ENCODE results near the gene CHRNE. TPM values are rescaled to one million over a fixed set of nuclear protein-coding genes. Genes with fewer than 3 reads are reported as not detected.

The CHRNE gene
- total and polyA plus RNA-seq, 2 donors (not counting 1 experiment from before 2014, with no cell fraction given) = 0.19 to 0.66 TPM

DNA sequence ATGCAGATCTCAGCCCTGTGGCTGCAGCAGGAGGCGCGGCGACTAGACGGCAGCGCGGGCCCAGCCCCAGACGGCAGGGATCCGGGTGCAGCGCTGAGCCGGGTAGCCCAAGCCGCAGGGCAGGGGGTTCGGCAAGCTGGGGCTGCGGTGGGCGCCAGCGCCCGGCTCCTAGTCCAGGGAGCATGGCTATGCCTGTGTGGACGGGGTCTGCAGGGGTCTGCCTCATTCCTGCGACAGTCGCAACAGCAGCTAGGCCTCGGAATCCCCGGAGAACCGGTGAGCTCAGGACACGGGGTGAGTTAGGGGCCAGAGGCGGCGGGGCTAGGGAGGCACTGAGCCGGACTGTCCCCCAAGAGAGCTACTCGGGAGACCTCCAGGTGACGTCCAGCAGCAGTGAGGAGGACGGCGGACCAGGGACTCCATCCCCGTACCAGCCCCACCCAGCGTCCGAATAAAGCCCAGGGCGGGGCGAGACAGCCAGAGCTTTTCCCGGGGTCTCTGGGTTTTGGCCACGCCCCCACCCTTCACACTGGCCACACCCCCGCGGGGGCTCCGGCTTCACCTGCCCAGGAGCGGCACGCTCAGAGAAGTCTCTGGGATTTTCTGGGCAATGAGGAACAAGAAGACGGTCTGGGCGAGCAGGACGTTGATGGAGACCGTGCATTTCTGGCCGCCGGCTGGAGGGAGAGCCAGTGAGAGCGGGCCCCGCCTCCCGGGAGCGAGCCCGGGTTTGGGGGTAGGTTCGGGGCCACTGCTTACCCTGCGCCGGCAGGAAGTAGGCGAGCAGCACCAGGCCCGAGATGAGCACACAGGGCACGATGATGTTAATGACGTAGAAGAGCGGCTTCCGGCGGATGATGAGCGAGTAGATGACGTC lies 2.4 kb downstream of the CHRNE start:
- Histone ChIP-seq H3K4me2 (ENCODE audit: extremely low read depth, insufficient read depth, low read length) (no peak overlapping the region), H3K27ac (ENCODE audit: insufficient read depth, low read length) (no peak overlapping the region), H3K9ac (ENCODE audit: insufficient read depth, low read length) (no peak overlapping the region), H3K4me1 (ENCODE audit: control insufficient read depth, extremely low read depth, insufficient read depth, low read length) (peaks cover 4% of the 10 kb centered on the region), H3K4me3 (replicated peaks in 1 of 4; ENCODE audit: control extremely low read depth in 1 of 4, insufficient read depth in 1 of 4, low read depth in 3 of 4, low read length in 4 of 4) (no peak overlapping the region), H3K36me3 (ENCODE audit: control insufficient read depth, insufficient read depth, low read length) (peaks cover 11% of the 10 kb centered on the region), H3K27me3 (ENCODE audit: control insufficient read depth, insufficient read depth, low read length) (no peaks in the 10 kb centered on the region), H3K9me3 (ENCODE audit: control insufficient read depth, insufficient read depth, low read depth, low read length) (no peaks in the 10 kb centered on the region), H3K79me2 (ENCODE audit: control insufficient read depth, insufficient read depth, low read length) (no peaks in the 10 kb centered on the region), H2AFZ (ENCODE audit: low read length) (no peak overlapping the region), H4K20me1 (ENCODE audit: control insufficient read depth, extremely low read depth, insufficient read depth, low read length) (no peaks in the 10 kb centered on the region)
- TF ChIP-seq, protein P1, sequence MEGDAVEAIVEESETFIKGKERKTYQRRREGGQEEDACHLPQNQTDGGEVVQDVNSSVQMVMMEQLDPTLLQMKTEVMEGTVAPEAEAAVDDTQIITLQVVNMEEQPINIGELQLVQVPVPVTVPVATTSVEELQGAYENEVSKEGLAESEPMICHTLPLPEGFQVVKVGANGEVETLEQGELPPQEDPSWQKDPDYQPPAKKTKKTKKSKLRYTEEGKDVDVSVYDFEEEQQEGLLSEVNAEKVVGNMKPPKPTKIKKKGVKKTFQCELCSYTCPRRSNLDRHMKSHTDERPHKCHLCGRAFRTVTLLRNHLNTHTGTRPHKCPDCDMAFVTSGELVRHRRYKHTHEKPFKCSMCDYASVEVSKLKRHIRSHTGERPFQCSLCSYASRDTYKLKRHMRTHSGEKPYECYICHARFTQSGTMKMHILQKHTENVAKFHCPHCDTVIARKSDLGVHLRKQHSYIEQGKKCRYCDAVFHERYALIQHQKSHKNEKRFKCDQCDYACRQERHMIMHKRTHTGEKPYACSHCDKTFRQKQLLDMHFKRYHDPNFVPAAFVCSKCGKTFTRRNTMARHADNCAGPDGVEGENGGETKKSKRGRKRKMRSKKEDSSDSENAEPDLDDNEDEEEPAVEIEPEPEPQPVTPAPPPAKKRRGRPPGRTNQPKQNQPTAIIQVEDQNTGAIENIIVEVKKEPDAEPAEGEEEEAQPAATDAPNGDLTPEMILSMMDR (conservative IDR thresholded peaks at IDR 0.05 in 1 of 2, IDR thresholded peaks at IDR 0.05 in 1 of 2; ENCODE audit: low read depth in 1 of 2, low read length in 2 of 2) = no peak
- no peak for TF ChIP-seq EZH2 (IDR thresholded peaks at IDR 0.05; ENCODE audit: low read length, missing control alignments)
- peak in 1 of 2 donors; percentile 21 for DNase-seq (ENCODE audit: low read depth in 2 of 2)

DNA sequence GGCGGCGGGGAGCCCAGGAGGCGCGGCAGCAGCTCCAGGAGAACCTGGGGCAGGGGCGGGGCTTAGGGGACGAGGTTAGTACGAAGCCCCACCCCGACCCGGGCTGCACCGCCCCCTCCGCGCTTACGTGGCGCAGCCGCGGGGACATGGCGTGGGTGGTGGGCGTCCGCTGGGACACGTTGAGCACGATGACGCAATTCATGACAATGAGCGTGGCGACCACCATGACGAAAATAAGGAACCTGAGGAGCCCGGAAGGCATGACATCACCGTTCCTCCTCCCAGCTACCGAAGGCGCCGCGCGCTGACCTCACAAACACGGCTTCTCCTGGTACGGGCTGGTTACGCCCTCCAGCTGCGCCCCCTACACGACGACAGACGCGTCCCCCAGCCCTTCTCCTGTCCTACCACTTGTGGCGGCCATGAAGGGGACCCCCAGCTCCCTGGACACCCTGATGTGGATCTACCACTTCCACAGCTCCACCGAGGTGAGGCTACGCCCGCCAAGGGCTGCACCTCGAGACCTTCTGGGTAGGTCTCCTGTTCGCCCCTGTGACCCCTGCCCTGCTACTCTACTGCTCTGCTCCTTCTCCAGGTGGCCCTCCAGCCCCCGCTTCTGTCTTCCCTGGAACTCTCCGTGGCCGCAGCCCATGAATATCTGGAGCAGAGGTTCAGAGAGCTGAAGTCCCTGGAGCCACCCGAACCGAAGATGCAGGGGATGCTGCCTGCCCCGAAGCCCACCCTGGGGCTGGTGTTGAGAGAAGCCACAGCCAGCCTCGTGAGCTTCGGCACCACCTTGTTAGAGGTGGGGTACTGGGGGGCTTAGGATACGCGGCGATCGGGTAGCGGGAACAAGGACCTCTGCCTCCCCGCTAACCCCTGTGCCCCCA lies 3.3 kb downstream of the CHRNE start, which contains the start of gene C17orf107:
C17orf107 (plus strand) TSS at position 196 of the 890 bp plus-strand sequence; CDS start at position 423, 227 bp downstream.
- Histone ChIP-seq H3K36me3 (ENCODE audit: control insufficient read depth, insufficient read depth, low read length) (peaks cover 16% of the 10 kb centered on the region), H3K4me1 (ENCODE audit: control insufficient read depth, extremely low read depth, insufficient read depth, low read length) (peaks cover 4% of the 10 kb centered on the region), H2AFZ (ENCODE audit: low read length) (peak within 1 kb of the TSS; percentile 30), H4K20me1 (ENCODE audit: control insufficient read depth, extremely low read depth, insufficient read depth, low read length) (no peaks in the 10 kb centered on the region), H3K9ac (ENCODE audit: insufficient read depth, low read length) (peak within 1 kb of the TSS; percentile 37), H3K4me3 (replicated peaks in 1 of 4; ENCODE audit: control extremely low read depth in 1 of 4, insufficient read depth in 1 of 4, low read depth in 3 of 4, low read length in 4 of 4) (peak within 1 kb of the TSS in 3 of 4 experiments; percentile 21 to 67 (median 42)), H3K9me3 (ENCODE audit: control insufficient read depth, insufficient read depth, low read depth, low read length) (no peaks in the 10 kb centered on the region), H3K27me3 (ENCODE audit: control insufficient read depth, insufficient read depth, low read length) (no peaks in the 10 kb centered on the region), H3K4me2 (ENCODE audit: extremely low read depth, insufficient read depth, low read length) (peak within 1 kb of the TSS; percentile 51), H3K27ac (ENCODE audit: insufficient read depth, low read length) (no peak within 1 kb of the TSS), H3K79me2 (ENCODE audit: control insufficient read depth, insufficient read depth, low read length) (no peaks in the 10 kb centered on the region)
- TF ChIP-seq EZH2 (IDR thresholded peaks at IDR 0.05; ENCODE audit: low read length, missing control alignments) = no peak
- TF ChIP-seq, protein P1 (conservative IDR thresholded peaks at IDR 0.05 in 1 of 2, IDR thresholded peaks at IDR 0.05 in 1 of 2; ENCODE audit: low read depth in 1 of 2, low read length in 2 of 2) = no peak
- DNase-seq (ENCODE audit: low read depth in 2 of 2) = peak; percentile 72 to 81

DNA sequence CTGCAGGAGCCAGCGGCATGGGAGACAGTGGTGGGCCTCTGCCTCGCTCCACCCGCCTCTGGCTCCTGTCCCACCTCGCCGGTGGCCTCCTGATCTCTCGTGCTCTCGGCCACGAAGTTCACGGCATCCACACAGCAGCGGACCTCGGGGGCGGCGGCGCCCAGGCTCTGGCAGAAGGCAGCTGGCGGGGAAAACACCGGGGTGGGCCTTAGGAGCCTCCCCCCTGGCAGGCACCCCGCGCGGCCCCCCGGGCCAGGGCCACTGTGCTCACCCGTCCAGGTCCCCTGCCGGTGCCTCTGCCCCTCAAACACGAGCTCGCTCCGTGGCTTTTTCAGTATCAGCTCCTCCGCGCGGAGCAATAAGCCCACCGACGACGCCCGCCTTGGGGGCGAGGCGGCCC lies 4.0 kb downstream of the CHRNE start:
- Histone ChIP-seq H3K36me3 (ENCODE audit: control insufficient read depth, insufficient read depth, low read length) (peaks cover 16% of the 10 kb centered on the region), H3K4me3 (replicated peaks in 1 of 4; ENCODE audit: control extremely low read depth in 1 of 4, insufficient read depth in 1 of 4, low read depth in 3 of 4, low read length in 4 of 4) (peak overlapping the region in 1 of 4 experiments; percentile 42), H3K4me2 (ENCODE audit: extremely low read depth, insufficient read depth, low read length) (no peak overlapping the region), H3K4me1 (ENCODE audit: control insufficient read depth, extremely low read depth, insufficient read depth, low read length) (peaks cover 4% of the 10 kb centered on the region), H3K9me3 (ENCODE audit: control insufficient read depth, insufficient read depth, low read depth, low read length) (no peaks in the 10 kb centered on the region), H3K27me3 (ENCODE audit: control insufficient read depth, insufficient read depth, low read length) (no peaks in the 10 kb centered on the region), H3K9ac (ENCODE audit: insufficient read depth, low read length) (no peak overlapping the region), H4K20me1 (ENCODE audit: control insufficient read depth, extremely low read depth, insufficient read depth, low read length) (no peaks in the 10 kb centered on the region), H3K79me2 (ENCODE audit: control insufficient read depth, insufficient read depth, low read length) (no peaks in the 10 kb centered on the region), H3K27ac (ENCODE audit: insufficient read depth, low read length) (no peak overlapping the region), H2AFZ (ENCODE audit: low read length) (no peak overlapping the region)
- TF ChIP-seq EZH2 (IDR thresholded peaks at IDR 0.05; ENCODE audit: low read length, missing control alignments) = no peak
- TF ChIP-seq, protein P1 (conservative IDR thresholded peaks at IDR 0.05 in 1 of 2, IDR thresholded peaks at IDR 0.05 in 1 of 2; ENCODE audit: low read depth in 1 of 2, low read length in 2 of 2) = no peak
- DNase-seq (ENCODE audit: low read depth in 2 of 2) = no peak

Data from fibroblast of lung (primary cell).